ENCODE results near the gene JAG1. TPM values are rescaled to one million over a fixed set of nuclear protein-coding genes. Genes with fewer than 3 reads are reported as not detected.

Gene JAG1
- total RNA-seq, 3 donors from 2014 or later (not counting 1 experiment from before 2014, with no cell fraction given), result 8.1 to 12.3 (median 8.7) TPM

GRCh38 chr20:10659651-10660601 lies 13.9 kb downstream of the JAG1 start:
- Mint-ChIP-seq H3K9me3 (no peaks in the 10 kb centered on the region), H3K27me3 (ENCODE audit: low read depth in 2 of 2) (peaks cover 3 to 8% of the 10 kb centered on the region in 2 donors), H3K4me1 (no peaks in the 10 kb centered on the region), H3K4me3 (no peak overlapping the region), H3K27ac (no peak overlapping the region), H3K36me3 (no peaks in the 10 kb centered on the region)
- Histone ChIP-seq H3K27me3 (ENCODE audit: control insufficient read depth, insufficient read depth, low read length) (no peaks in the 10 kb centered on the region), H3K4me3 (ENCODE audit: low read length) (no peak overlapping the region), H3K36me3 (ENCODE audit: control insufficient read depth, insufficient read depth, low read length) (no peaks in the 10 kb centered on the region), H3K4me1 (ENCODE audit: control insufficient read depth, insufficient read depth, low read length) (no peaks in the 10 kb centered on the region), H3K9me3 (ENCODE audit: control insufficient read depth, insufficient read depth, low read length) (no peaks in the 10 kb centered on the region), H3K27ac (ENCODE audit: low read length) (no peak overlapping the region)
- WGBS (ENCODE audit: insufficient coverage), result 89% methylated on average over 12 of the region's 12 CpGs
- ATAC-seq, result no peak
- no peak for TF ChIP-seq CTCF (IDR thresholded peaks at IDR 0.05)
- intact Hi-C loops (cut with micrococcal nuclease), result no loop called here
- DNase-seq, result no peak

GRCh38 chr20:10658876-10659632 lies 14.7 kb downstream of the JAG1 start:
- intact Hi-C loops (cut with micrococcal nuclease), result no loop called here
- Mint-ChIP-seq H3K27ac (no peak overlapping the region), H3K27me3 (ENCODE audit: low read depth in 2 of 2) (peaks cover 3 to 8% of the 10 kb centered on the region in 2 donors), H3K4me1 (no peaks in the 10 kb centered on the region), H3K36me3 (no peaks in the 10 kb centered on the region), H3K4me3 (no peak overlapping the region), H3K9me3 (no peaks in the 10 kb centered on the region)
- Histone ChIP-seq H3K4me1 (ENCODE audit: control insufficient read depth, insufficient read depth, low read length) (no peaks in the 10 kb centered on the region), H3K36me3 (ENCODE audit: control insufficient read depth, insufficient read depth, low read length) (no peaks in the 10 kb centered on the region), H3K4me3 (ENCODE audit: low read length) (no peak overlapping the region), H3K27me3 (ENCODE audit: control insufficient read depth, insufficient read depth, low read length) (no peaks in the 10 kb centered on the region), H3K27ac (ENCODE audit: low read length) (no peak overlapping the region), H3K9me3 (ENCODE audit: control insufficient read depth, insufficient read depth, low read length) (no peaks in the 10 kb centered on the region)
- DNase-seq (no peak), ATAC-seq (no peak)
- WGBS (ENCODE audit: insufficient coverage), result 68% methylated on average over 5 of the region's 5 CpGs
- no peak for TF ChIP-seq CTCF (IDR thresholded peaks at IDR 0.05)

- no peak overlapping the region for H3K27ac Mint-ChIP-seq
- H3K36me3 ChIP-seq (ENCODE audit: control insufficient read depth, insufficient read depth, low read length), result no peaks in the 10 kb centered on the region
These were observed 15.6 kb downstream of the JAG1 start for GRCh38 chr20:10658051-10658823.

More at GRCh38 chr20:10658051-10658823, 15.6 kb downstream of the JAG1 start:
- ATAC-seq, result no peak
- H3K9me3 Mint-ChIP-seq, result no peaks in the 10 kb centered on the region
- no peak for DNase-seq
- H3K27me3 ChIP-seq (ENCODE audit: control insufficient read depth, insufficient read depth, low read length), result no peaks in the 10 kb centered on the region
- H3K4me3 ChIP-seq (ENCODE audit: low read length), result no peak overlapping the region
- peaks cover 5 to 8% of the 10 kb centered on the region in 2 donors for H3K27me3 Mint-ChIP-seq (ENCODE audit: low read depth in 2 of 2)
- TF ChIP-seq CTCF (IDR thresholded peaks at IDR 0.05), result no peak
- H3K9me3 ChIP-seq (ENCODE audit: control insufficient read depth, insufficient read depth, low read length), result no peaks in the 10 kb centered on the region
- H3K27ac ChIP-seq (ENCODE audit: low read length), result no peak overlapping the region
- H3K36me3 Mint-ChIP-seq, result no peaks in the 10 kb centered on the region
- H3K4me1 ChIP-seq (ENCODE audit: control insufficient read depth, insufficient read depth, low read length), result no peaks in the 10 kb centered on the region
- WGBS (ENCODE audit: insufficient coverage), result 90% methylated on average over 13 of the region's 13 CpGs
- intact Hi-C loops (cut with micrococcal nuclease), result no loop called here
- H3K4me3 Mint-ChIP-seq, result no peak overlapping the region
- H3K4me1 Mint-ChIP-seq, result no peaks in the 10 kb centered on the region
